PFSK-1 (cell line): Measurements from ENCODE around the gene CNTNAP2.

Experiments
- FOXP2 ChIP-seq: optimal IDR thresholded peaks from 2 replicates; pipeline ENCODE3; 2011; ENCODE audit warnings: borderline replicate concordance, control low read depth, inconsistent platforms; ENCODE audit not compliant: insufficient read depth; ENCODE audit errors: extremely low read length, extremely low read depth
- POLR2AphosphoS5 ChIP-seq: IDR thresholded peaks from 2 replicates; pipeline ENCODE4 v1.6.1; 2012; ENCODE audit warnings: low read depth, mild to moderate bottlenecking, control low read depth, low read length, moderate library complexity
- REST ChIP-seq, 2 experiments: IDR thresholded peaks; 2 replicates each; pipeline versions ENCODE4 v1.6.1 to v1.8.0; 2011 to 2012; ENCODE audit warnings: low read depth in 2 of 2, low read length in 2 of 2, control low read depth in 1 of 2, inconsistent platforms in 1 of 2, mild to moderate bottlenecking in 1 of 2, moderate library complexity in 1 of 2; ENCODE audit not compliant: insufficient read depth in 1 of 2
- SIN3A ChIP-seq: IDR thresholded peaks from 2 replicates; pipeline ENCODE4 v1.6.1; 2012; ENCODE audit warnings: mild to moderate bottlenecking, low read length, moderate library complexity, borderline replicate concordance; ENCODE audit not compliant: insufficient read depth
- TAF1 ChIP-seq: IDR thresholded peaks from 2 replicates; pipeline ENCODE4 v1.6.1; 2012; ENCODE audit warnings: low read length, control low read depth, borderline replicate concordance; ENCODE audit not compliant: insufficient read depth

CNTNAP2 gene

GRCh38 chr7:147636553-147636952 lies 1520.0 kb downstream of the CNTNAP2 start:
- TF ChIP-seq POLR2AphosphoS5: no peak
- no peak for TF ChIP-seq TAF1
- TF ChIP-seq REST (IDR thresholded peaks at IDR 0.05; ENCODE audit: insufficient read depth in 1 of 2, low read depth in 2 of 2, low read length in 2 of 2): no peak
- TF ChIP-seq FOXP2: no peak
- no peak for TF ChIP-seq SIN3A

GRCh38 chr7:147638566-147638965 lies 1522.0 kb downstream of the CNTNAP2 start:
- TF ChIP-seq POLR2AphosphoS5 (no peak), TAF1 (no peak), REST (IDR thresholded peaks at IDR 0.05; ENCODE audit: insufficient read depth in 1 of 2, low read depth in 2 of 2, low read length in 2 of 2) (no peak), SIN3A (no peak), FOXP2 (no peak)

- TF ChIP-seq FOXP2 (no peak), POLR2AphosphoS5 (no peak), SIN3A (no peak), TAF1 (no peak), REST (IDR thresholded peaks at IDR 0.05; ENCODE audit: insufficient read depth in 1 of 2, low read depth in 2 of 2, low read length in 2 of 2) (no peak)
Measured at GRCh38 chr7:147639037-147639436, 1522.4 kb downstream of the CNTNAP2 start.

GRCh38 chr7:147639751-147640150 lies 1523.2 kb downstream of the CNTNAP2 start:
- TF ChIP-seq POLR2AphosphoS5 (no peak), REST (IDR thresholded peaks at IDR 0.05; ENCODE audit: insufficient read depth in 1 of 2, low read depth in 2 of 2, low read length in 2 of 2) (no peak), SIN3A (no peak), FOXP2 (no peak), TAF1 (no peak)

- TF ChIP-seq TAF1 (no peak), FOXP2 (no peak), POLR2AphosphoS5 (no peak), SIN3A (no peak), REST (IDR thresholded peaks at IDR 0.05; ENCODE audit: insufficient read depth in 1 of 2, low read depth in 2 of 2, low read length in 2 of 2) (no peak)
Measured at GRCh38 chr7:147640821-147641220, 1524.2 kb downstream of the CNTNAP2 start.
